Neural progenitor cell (in vitro differentiated cells): ENCODE results near the gene AGAP5.
"Not testable (repeated sequence)": the region's sequence is repeated elsewhere in the genome, so short reads cannot be mapped to it uniquely, and the experiment has no call there.

Experiments
- CTCF ChIP-seq: fragments of 200-600 bp; sonication (generic); IDR thresholded peaks from 2 replicates; pipeline ENCODE4 v1.5.1; 2017; ENCODE audit warnings: antibody characterized with exemption, mild to moderate bottlenecking
- EZH2phosphoT487 ChIP-seq: fragments of 200-600 bp; sonication (generic); IDR thresholded peaks from 2 replicates; pipeline ENCODE4 v1.6.1; 2017; ENCODE audit warnings: antibody characterized with exemption

- not testable (repeated sequence) for TF ChIP-seq CTCF, EZH2phosphoT487
Observed at GRCh38 chr10:73668378-73668777, 29.5 kb downstream of the AGAP5 start.
